Measurements from ENCODE around the gene SRSF1. TPM values are rescaled to one million over a fixed set of nuclear protein-coding genes. Genes with fewer than 3 reads are reported as not detected.

Gene SRSF1
- total RNA-seq, 1 donor from 2014 or later, result 258 TPM

DNA sequence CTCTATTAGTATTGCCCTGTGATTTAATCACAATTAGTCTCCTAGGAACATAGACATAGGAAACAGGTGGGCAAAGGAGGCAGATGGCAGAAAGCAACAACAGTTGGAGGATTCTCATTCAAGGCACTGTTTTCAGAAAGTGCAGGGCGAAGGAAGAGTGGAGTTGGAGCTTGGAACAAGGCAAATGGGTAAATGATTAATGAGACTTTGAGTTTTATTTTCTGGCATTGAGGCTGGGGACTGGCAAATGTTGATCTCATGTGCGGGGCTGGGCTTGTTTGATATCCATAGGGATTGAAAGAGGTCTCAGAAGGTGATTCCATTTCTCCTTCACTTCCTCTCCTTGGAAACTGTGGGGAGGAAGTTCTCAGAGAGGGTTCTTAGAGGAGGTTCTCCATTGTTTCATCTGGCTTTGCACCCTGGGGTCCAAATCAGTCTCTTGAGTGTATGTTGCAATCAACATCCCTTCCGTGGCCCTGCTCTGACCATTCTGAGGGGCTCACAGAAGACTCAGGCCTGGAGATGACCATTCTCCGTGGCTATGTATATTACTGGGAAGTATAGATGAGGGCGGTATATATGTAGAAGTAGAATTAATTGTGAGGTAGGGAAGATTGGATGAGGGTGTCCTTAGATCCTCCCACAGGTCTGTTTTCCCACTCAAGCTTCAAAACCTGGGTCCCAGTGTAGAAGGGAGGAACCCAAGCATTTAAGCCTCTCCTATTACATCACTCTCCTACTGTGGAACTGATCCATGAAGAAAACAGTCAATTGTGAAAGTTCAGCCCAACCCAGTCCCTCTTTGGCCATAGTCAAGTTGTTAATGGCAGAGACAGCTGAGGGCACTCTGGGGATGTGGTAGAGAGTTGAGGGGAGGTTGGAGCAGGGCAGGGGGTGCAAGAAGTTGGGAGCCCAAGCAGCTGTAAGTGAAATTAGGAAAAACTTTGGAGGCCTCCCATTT lies 36.5 kb upstream of the SRSF1 start:
- H3K9me3 Mint-ChIP-seq, result peaks cover 8% of the 10 kb centered on the region
- TF ChIP-seq CTCF (IDR thresholded peaks at IDR 0.05; ENCODE audit: unreplicated experiment), result no peak
- no peak for DNase-seq (ENCODE audit: low spot score in 2 of 2, unreplicated experiment in 2 of 2)
- H3K4me1 Mint-ChIP-seq, result peaks cover 9% of the 10 kb centered on the region
- no peak overlapping the region for H3K4me3 Mint-ChIP-seq
- peaks cover 30% of the 10 kb centered on the region for H3K27me3 Mint-ChIP-seq (ENCODE audit: low read depth)
- H3K27ac Mint-ChIP-seq, result no peak overlapping the region
- no peaks in the 10 kb centered on the region for H3K36me3 Mint-ChIP-seq

- TF ChIP-seq CTCF (IDR thresholded peaks at IDR 0.05; ENCODE audit: unreplicated experiment), result no peak
- no peaks in the 10 kb centered on the region for H3K4me1 Mint-ChIP-seq
- peaks cover 8% of the 10 kb centered on the region for H3K9me3 Mint-ChIP-seq
- H3K27me3 Mint-ChIP-seq (ENCODE audit: low read depth), result peaks cover 28% of the 10 kb centered on the region
- no peak for DNase-seq (ENCODE audit: low spot score in 2 of 2, unreplicated experiment in 2 of 2)
- no peaks in the 10 kb centered on the region for H3K36me3 Mint-ChIP-seq
- no peak overlapping the region for H3K27ac Mint-ChIP-seq
- no peak overlapping the region for H3K4me3 Mint-ChIP-seq
These were observed 34.1 kb upstream of the SRSF1 start for GRCh38 chr17:58041161-58041560.

GRCh38 chr17:58040386-58040785 lies 33.3 kb upstream of the SRSF1 start:
- no peak for TF ChIP-seq CTCF (IDR thresholded peaks at IDR 0.05; ENCODE audit: unreplicated experiment)
- peaks cover 8% of the 10 kb centered on the region for H3K9me3 Mint-ChIP-seq
- no peaks in the 10 kb centered on the region for H3K36me3 Mint-ChIP-seq
- no peak overlapping the region for H3K27ac Mint-ChIP-seq
- peaks cover 26% of the 10 kb centered on the region for H3K27me3 Mint-ChIP-seq (ENCODE audit: low read depth)
- no peak overlapping the region for H3K4me3 Mint-ChIP-seq
- H3K4me1 Mint-ChIP-seq, result no peaks in the 10 kb centered on the region
- no peak for DNase-seq (ENCODE audit: low spot score in 2 of 2, unreplicated experiment in 2 of 2)

GRCh38 chr17:58039975-58040374 lies 32.9 kb upstream of the SRSF1 start:
- Mint-ChIP-seq H3K4me3 (no peak overlapping the region), H3K27me3 (ENCODE audit: low read depth) (peaks cover 26% of the 10 kb centered on the region), H3K36me3 (no peaks in the 10 kb centered on the region), H3K4me1 (no peaks in the 10 kb centered on the region), H3K27ac (no peak overlapping the region), H3K9me3 (peaks cover 8% of the 10 kb centered on the region)
- no peak for TF ChIP-seq CTCF (IDR thresholded peaks at IDR 0.05; ENCODE audit: unreplicated experiment)
- no peak for DNase-seq (ENCODE audit: low spot score in 2 of 2, unreplicated experiment in 2 of 2)

DNA sequence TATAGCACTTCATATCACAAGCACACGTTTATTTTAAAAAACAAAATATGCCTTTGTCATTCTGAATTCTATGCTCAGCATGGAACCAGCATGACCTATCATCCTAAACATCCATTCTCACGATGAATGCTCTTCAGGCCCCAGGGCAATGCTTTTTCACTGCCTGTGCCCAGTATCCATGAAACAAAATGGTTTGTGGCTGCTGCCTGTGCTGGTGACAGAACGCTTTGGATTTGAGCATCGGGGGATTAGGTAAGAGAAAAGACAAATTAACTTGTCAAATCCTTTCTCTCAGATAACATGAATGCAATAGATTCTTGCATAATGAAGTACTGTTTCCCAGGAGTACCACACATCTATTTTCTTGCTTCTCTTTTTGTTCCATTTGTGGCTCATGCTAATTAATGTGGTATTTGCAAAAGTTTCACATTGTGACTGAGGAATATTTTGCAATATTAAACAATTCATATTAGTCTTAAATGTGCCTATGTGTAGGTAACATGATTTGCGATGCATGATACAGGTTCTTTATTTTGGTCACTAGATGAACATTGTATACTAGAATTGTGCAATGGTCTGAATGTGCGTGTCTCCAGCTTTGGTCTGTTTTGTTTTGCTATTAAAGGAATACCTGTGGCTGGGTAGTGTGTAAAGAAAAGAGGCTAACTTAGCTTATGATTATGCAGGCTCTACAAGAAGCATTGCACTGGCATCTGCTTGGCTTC lies 25.8 kb upstream of the SRSF1 start:
- H3K36me3 Mint-ChIP-seq, result peaks cover 2% of the 10 kb centered on the region
- no peak for DNase-seq (ENCODE audit: low spot score in 2 of 2, unreplicated experiment in 2 of 2)

More for the DNA sequence above, 25.8 kb upstream of the SRSF1 start:
- Mint-ChIP-seq H3K27ac (no peak overlapping the region), H3K27me3 (ENCODE audit: low read depth) (no peaks in the 10 kb centered on the region), H3K4me3 (no peak overlapping the region), H3K9me3 (peaks cover 10% of the 10 kb centered on the region), H3K4me1 (no peaks in the 10 kb centered on the region)
- TF ChIP-seq CTCF (IDR thresholded peaks at IDR 0.05; ENCODE audit: unreplicated experiment), result no peak

All from mesothelial cell of epicardium (in vitro differentiated cells).